T47D (cell line): Measurements from ENCODE around the gene MAMDC2.
A peak's percentile ranks its signal among the peaks of the same experiment; 100 is the strongest.

Source experiments
- DNase-seq, 2 experiments: peaks; one replicate each; pipeline versions ENCODE4 v3.0.0 to v3.0.0-alpha.2; 2011 to 2012; ENCODE audit warnings: low read depth in 1 of 2, low spot score in 1 of 2
- JUND ChIP-seq: IDR thresholded peaks from 2 replicates; pipeline ENCODE4 v1.6.1; 2012; ENCODE audit warnings: low read depth
- in situ Hi-C: cut with HindIII; loops from 2 replicates; pipeline ENCODE4 v1.10.0; 2016; ENCODE audit warnings: low sequenced_read_pairs, low pct_unique_long_range_greater_than_20kb

The MAMDC2 gene

DNA sequence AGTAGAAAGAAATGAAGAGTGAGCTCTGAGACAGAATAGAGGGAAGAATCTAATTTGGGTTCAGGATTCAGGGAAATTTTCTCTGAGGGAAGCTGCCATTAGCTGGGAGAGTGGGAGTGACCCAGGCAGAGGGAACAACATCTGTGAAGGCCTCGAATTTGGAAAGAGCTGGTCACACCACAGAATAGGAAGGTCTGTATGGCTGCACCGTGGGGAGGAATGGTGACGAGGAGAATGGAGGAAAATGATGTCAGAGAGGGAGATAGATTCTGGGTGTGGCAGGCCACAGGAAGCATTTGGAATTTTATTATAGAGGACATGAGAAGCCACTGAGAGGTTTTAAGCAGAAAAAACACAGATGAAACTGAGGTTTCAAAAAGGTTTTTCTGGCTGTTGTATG lies 98.5 kb downstream of the MAMDC2 start:
- no peak for DNase-seq
- in situ Hi-C loops = no loop called here
- TF ChIP-seq JUND = no peak

DNA sequence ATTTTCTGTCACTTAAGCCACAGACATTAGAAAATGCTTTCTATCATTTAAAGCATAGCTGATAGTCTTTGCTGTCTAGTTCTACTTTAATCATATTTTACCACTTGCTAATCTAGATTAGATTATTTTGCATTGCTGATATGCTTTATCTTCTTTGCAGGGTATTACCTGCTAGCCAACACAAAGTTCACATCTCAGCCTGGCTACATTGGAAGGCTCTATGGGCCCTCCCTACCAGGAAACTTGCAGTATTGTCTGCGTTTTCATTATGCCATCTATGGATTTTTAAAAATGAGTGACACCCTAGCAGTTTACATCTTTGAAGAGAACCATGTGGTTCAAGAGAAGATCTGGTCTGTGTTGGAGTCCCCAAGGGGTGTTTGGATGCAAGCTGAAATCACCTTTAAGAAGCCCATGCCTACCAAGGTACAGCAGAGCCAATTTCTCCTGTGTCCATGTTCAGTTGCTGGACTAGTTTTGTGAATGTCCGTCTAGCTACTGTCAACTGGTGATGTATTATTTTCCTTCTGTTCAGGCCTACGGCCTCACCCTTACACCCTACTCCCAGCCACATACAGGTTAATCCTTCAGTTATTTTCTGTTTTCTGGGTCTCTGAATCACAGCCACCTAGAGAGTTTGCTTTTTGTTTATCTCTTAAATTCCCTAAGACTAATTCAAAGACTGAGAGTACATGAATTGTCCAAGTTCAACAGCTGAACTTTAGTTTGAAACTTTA lies 99.9 kb downstream of the MAMDC2 start:
- DNase-seq = no peak
- no peak for TF ChIP-seq JUND
- in situ Hi-C loops = no loop called here

DNA sequence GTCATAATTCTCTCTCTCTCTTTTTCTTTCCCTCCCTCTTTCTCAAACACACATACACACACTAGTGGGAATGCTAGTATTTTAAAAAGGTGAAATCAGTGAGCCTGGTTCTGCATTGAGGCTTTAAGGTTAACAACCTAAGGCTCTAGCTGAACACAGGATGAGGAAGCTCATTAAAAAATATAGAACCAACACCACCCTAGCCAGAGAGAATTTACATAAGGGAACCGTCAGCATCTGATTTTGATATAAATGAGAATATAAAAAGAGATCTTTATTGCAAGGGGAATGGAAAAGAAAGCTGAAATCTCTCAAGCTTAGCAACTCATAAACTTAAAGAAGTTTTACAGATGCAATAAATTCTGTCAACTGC lies 100.5 kb downstream of the MAMDC2 start:
- in situ Hi-C loops = no loop called here
- DNase-seq = no peak
- no peak for TF ChIP-seq JUND

DNA sequence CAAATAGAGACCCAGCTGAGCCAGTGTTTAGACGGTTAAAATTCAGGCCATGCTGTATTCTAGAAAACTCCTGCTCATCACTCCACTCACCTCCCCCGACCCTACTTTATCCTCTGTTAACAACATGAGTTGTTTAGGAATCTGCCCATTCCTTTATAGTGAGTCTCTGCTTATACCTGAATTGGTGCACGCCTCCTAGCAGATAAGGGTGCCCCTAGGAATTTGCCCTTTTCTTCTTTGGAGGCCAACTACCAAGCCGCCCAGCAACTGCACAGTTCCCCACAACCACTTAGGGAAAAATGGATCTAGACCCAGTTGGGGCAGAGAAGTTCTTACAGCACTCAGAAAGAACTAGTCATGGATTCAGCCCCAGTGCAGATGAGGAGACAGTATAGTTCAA lies 102.3 kb downstream of the MAMDC2 start:
- no peak for TF ChIP-seq JUND
- in situ Hi-C loops = no loop called here

DNA sequence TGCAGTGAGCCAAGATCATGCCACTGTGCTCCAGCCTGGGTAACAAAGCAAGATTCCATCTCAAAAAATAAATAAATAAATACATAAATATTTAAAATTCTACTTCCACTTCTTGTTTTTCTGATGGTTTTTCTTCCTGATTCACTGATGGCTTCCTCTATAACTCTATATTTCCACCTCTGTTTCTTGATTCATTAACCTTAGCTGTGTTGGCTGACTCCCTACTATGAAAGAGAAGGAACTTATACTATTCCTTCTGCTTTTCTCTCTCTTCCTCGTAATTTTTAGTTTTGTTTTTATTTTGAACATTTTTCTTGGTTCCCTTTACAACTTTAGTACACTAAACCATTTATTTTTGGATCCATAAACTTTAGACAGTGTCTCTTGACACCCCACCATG lies 103.5 kb downstream of the MAMDC2 start:
- no peak for TF ChIP-seq JUND
- DNase-seq = no peak
- in situ Hi-C loops = no loop called here

More for the DNA sequence above, 102.3 kb downstream of the MAMDC2 start:
- DNase-seq = no peak

DNA sequence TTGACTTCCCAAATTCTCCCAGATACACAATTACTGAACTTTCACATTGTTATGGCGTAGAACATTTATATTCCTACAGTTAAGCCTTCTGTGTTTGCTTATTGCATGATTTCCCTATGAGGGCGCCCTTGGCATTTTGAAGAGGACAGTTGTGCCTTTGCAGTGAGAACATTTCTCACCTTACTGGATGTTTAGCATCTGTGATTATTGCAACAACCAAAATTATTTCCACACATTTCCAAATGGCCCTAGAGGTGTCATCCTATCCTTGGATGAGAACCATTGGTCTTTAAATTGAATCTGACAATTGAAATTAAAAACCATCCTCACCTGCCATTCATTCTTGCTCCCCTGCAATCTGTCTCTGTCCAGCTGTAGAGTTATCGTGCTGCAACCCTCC lies 104.0 kb downstream of the MAMDC2 start:
- peak in 1 of 2 experiments; percentile 11 for DNase-seq
- in situ Hi-C loops = no loop called here
- TF ChIP-seq JUND = no peak

DNA sequence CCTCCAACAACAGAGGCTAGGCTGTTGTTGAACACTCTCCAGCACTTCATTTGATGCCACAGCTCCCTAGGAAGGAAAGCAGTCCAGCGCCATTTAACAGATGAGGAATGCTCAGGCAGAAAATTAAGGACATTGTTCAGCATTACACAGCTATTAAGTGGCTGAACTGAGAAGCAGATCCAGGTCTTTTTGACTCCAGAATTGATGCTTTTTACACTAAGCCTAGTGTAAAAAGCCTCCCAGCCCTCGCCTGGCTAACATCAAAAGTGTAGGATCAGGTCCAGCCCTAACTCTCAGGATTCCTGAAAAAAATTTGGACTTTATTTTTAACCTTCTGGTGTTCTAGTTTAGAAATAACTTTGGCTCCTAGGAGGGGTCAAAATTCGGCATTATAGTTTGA lies 108.7 kb downstream of the MAMDC2 start:
- no peak for TF ChIP-seq JUND
- in situ Hi-C loops = no loop called here
- DNase-seq = no peak

DNA sequence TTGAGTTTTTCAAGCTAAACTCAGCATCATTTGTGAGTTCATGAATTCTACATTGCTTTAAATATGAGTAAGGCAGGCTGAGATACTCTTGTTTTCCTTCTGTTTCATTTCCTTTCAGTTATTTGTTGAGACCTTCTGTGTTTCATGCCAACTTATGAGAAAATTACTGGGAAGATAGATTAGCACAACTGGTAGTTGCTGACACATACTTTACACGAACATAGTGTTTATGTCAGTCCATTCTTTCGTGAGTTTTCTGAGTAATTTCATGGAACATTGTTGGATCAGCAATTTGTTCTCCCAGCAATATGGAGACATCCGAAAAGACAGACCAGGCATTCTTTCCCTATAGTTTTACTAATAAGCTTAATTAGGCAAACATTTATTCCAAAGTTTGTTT lies 113.1 kb downstream of the MAMDC2 start:
- in situ Hi-C loops = no loop called here
- TF ChIP-seq JUND = no peak

DNA sequence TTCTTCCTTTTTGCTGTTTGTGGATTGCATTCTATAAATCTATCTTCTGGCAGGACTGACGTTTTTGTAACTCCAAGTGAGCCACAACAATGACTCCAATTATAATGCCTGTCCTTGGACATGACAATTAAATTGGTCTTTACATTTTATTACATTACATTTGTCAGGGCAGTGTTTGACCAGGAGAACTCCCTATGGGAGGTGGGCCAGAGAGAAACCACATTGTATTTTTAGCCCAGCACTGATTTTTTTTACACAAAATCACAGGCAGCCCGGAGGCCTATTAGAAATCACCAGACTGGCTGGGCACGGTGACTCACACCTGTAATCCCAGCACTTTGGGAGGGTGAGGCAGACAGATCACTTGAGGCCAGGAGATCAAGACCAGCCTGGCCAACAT lies 116.0 kb downstream of the MAMDC2 start:
- in situ Hi-C loops = no loop called here
- DNase-seq = no peak
- TF ChIP-seq JUND = no peak

More for the DNA sequence above, 113.1 kb downstream of the MAMDC2 start:
- no peak for DNase-seq

DNA sequence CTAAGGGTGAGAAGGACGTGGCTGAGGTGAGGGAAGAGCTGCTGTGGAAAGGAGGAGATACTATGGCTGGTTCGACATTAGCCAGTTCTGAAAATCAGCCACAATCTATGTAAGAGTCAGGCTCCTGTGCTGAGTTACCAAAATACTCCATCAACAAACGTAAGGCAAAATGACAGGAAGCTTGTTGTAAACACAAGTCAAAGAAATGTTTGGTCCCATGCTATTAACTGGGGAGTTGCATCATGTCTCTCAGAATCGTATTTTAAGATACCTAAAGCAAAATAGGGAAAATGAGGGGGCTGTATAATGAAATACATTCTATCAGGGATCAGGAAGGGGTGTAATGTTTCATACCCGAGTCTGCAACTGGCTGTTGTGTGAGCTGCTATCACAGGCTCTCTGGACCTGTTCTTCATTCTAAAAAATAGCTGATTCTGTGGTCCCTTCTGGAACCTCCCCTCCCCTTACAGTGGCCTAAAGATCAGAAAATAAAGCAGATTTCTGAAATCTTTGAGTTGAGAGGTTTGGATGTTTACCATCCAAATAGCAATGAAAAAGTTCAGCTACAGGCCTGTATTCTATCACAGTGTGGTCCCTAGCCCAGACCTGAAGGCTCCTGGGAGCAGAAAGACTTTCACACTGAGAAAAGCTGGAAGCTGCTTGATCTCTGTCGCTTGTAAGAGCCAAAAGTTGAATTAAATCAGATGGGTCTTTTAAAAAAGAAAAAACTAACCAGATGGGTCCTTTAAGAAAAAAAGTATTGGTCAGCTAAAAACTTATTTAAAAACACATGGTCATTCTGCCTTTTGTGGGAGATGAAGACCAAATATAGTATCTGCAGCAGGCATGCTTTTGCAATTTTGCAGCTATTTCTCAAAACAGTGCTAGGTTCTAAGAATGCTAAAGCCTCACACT lies 117.3 kb downstream of the MAMDC2 start:
- in situ Hi-C loops = no loop called here
- no peak for TF ChIP-seq JUND
- no peak for DNase-seq

DNA sequence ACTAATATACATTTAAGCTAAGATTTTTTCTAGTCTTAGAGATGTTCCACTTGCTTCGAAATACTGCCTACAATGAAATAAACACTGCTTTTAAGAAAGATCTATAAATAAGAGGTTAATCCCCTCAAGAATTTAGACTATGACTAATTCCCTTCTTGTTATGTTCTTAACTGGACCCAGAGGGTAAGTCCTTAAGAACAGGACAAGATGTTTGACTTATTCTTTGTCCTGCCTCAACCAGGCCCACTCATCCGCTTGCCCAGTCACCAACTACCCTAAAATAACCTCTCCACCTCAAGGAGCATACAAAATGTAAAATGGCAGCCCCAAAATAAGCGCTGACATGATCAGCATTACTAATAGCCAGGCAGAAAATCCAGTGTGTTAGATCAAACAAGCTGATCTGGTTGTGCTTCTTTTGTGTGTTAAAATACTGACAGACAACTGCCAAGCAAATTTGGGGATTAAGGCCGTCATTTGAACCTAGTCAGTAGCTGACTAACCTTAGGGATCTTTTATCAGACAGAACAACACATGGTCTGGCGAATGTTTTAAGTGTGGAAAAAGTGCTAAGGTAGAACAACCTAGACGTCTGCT lies 121.5 kb downstream of the MAMDC2 start:
- DNase-seq = no peak
- no peak for TF ChIP-seq JUND
- in situ Hi-C loops = no loop called here

DNA sequence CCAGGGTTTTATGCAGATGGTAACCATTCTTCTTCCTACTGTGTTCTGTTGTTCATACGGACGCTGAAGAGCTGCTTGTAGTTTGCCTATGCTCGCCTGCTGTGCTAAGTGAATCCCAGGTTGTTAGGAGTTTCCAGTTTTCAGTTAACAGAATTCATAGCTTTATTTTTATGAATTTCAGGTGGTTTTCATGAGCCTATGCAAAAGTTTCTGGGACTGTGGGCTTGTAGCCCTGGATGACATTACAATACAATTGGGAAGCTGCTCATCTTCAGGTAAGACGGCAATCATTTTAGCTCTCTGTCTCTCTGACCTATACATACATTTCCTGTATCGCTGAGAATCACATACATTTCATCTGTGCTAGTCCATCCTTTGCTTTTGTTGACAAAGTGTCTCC lies 124.9 kb downstream of the MAMDC2 start:
- DNase-seq = no peak
- TF ChIP-seq JUND = no peak
- in situ Hi-C loops = no loop called here

DNA sequence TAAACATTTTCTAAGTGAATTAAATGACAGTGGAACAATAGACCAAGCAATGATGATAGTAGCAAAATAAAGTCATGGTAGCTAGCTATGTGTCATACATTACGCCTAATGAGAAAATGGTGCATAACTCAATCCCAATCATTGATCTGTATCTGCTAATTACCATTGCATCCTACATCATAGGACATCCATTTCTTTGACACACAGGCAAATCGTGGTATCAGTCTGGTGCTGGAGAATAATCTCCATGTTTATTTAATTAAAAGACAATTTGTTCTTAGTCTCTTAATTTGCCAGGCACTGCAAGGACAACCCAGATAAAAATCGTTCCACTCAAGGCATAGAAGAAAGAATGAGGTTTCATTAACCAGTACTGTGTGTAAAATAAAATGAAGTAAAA lies 125.6 kb downstream of the MAMDC2 start:
- in situ Hi-C loops = no loop called here
- no peak for TF ChIP-seq JUND
- DNase-seq = no peak
